Embryonic facial prominence (tissue), 1 donor: ENCODE results near the gene PRPF39.
"Not testable (repeated sequence)": the region's sequence is repeated elsewhere in the genome, so short reads cannot be mapped to it uniquely, and the experiment has no call there.

ENCODE experiments used
- DNase-seq: peaks from one replicate; pipeline ENCODE4 v3.0.0-alpha.2; 2016; ENCODE audit errors: extremely low spot score

The PRPF39 gene

GRCh38 chr14:45083976-45084722 is at the start of gene PRPF39:
PRPF39 (plus strand) TSS chr14:45084116; CDS start chr14:45095240, 11,124 bp downstream.
- DNase-seq: peak; percentile 74

GRCh38 chr14:45034730-45035129 is 49.2 kb upstream of the PRPF39 start:
- no peak for DNase-seq

GRCh38 chr14:45038256-45038655 is 45.7 kb upstream of the PRPF39 start:
- DNase-seq: no peak

- DNase-seq: no peak
These were observed 45.1 kb upstream of the PRPF39 start for GRCh38 chr14:45038865-45039264.

- DNase-seq: no peak
These were observed 44.5 kb upstream of the PRPF39 start for GRCh38 chr14:45039390-45039789.

GRCh38 chr14:45041641-45042040 is 42.3 kb upstream of the PRPF39 start:
- no peak for DNase-seq

GRCh38 chr14:45044638-45045037 is 39.3 kb upstream of the PRPF39 start:
- DNase-seq: no peak

- no peak for DNase-seq
These were observed 35.5 kb upstream of the PRPF39 start for GRCh38 chr14:45048385-45048784.

- no peak for DNase-seq
These were observed 32.7 kb upstream of the PRPF39 start for GRCh38 chr14:45051180-45051579.

- DNase-seq: no peak
These were observed 32.0 kb upstream of the PRPF39 start for GRCh38 chr14:45051896-45052295.

- no peak for DNase-seq
These were observed 26.6 kb upstream of the PRPF39 start for GRCh38 chr14:45057349-45057748.

- DNase-seq: no peak
These were observed 26.0 kb upstream of the PRPF39 start for GRCh38 chr14:45057881-45058364.

GRCh38 chr14:45060551-45060950 is 23.4 kb upstream of the PRPF39 start:
- DNase-seq: no peak

GRCh38 chr14:45065540-45065939 is 18.4 kb upstream of the PRPF39 start:
- DNase-seq: no peak

- DNase-seq: no peak
These were observed 18.0 kb upstream of the PRPF39 start for GRCh38 chr14:45065956-45066355.

- no peak for DNase-seq
These were observed 17.2 kb upstream of the PRPF39 start for GRCh38 chr14:45066667-45067066.

- DNase-seq: no peak
These were observed 15.5 kb upstream of the PRPF39 start for GRCh38 chr14:45068396-45068795.

- DNase-seq: no peak
These were observed 13.7 kb upstream of the PRPF39 start for GRCh38 chr14:45070215-45070614.

GRCh38 chr14:45072126-45072525 is 11.8 kb upstream of the PRPF39 start:
- no peak for DNase-seq

- no peak for DNase-seq
These were observed 10.6 kb upstream of the PRPF39 start for GRCh38 chr14:45073231-45073879.

- DNase-seq: no peak
These were observed 5.6 kb upstream of the PRPF39 start for GRCh38 chr14:45078323-45078722.

- DNase-seq: not testable (repeated sequence)
These were observed 3.4 kb upstream of the PRPF39 start for GRCh38 chr14:45080416-45080968.

GRCh38 chr14:45081096-45081495 is 2.8 kb upstream of the PRPF39 start:
- DNase-seq: not testable (repeated sequence)
